Testis (tissue), 2 donors: Measurements from ENCODE around the gene KRTAP10-3.

ENCODE experiments used
- POLR2A ChIP-seq: fragments of 450-650 bp; IDR thresholded peaks from one replicate; pipeline ENCODE4 v1.6.1; 2017; ENCODE audit warnings: antibody characterized with exemption, mild to moderate bottlenecking, moderate library complexity
- TF ChIP-seq, protein P1 (sequence below), 3 experiments: fragments of 450-650 bp in 2 of 3; fragments of 200-600 bp in 1 of 3; sonication (generic) in 1 of 3; IDR thresholded peaks; one replicate each; pipeline ENCODE4 v1.5.1; 2016 to 2019; ENCODE audit warnings: antibody characterized with exemption in 3 of 3, mild to moderate bottlenecking in 2 of 3, moderate library complexity in 1 of 3

GRCh38 chr21:44595524-44595923 lies 36.9 kb upstream of the KRTAP10-3 start:
- TF ChIP-seq, protein P1, sequence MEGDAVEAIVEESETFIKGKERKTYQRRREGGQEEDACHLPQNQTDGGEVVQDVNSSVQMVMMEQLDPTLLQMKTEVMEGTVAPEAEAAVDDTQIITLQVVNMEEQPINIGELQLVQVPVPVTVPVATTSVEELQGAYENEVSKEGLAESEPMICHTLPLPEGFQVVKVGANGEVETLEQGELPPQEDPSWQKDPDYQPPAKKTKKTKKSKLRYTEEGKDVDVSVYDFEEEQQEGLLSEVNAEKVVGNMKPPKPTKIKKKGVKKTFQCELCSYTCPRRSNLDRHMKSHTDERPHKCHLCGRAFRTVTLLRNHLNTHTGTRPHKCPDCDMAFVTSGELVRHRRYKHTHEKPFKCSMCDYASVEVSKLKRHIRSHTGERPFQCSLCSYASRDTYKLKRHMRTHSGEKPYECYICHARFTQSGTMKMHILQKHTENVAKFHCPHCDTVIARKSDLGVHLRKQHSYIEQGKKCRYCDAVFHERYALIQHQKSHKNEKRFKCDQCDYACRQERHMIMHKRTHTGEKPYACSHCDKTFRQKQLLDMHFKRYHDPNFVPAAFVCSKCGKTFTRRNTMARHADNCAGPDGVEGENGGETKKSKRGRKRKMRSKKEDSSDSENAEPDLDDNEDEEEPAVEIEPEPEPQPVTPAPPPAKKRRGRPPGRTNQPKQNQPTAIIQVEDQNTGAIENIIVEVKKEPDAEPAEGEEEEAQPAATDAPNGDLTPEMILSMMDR (IDR thresholded peaks at IDR 0.05) = no peak
- no peak for TF ChIP-seq POLR2A
